ENCODE measurements around the gene VWCE. TPM values are rescaled to one million over a fixed set of nuclear protein-coding genes. Genes with fewer than 3 reads are reported as not detected.

The VWCE gene
- total RNA-seq, 1 experiment from 2014 or later: 20.6 TPM

- Histone ChIP-seq H3K4me2 (ENCODE audit: insufficient read depth, insufficient read length, low read length) (peak overlapping the region; percentile 59), H3K18ac (ENCODE audit: insufficient read length, low read depth, low read length) (peak overlapping the region; percentile 18), H3K27me3 (ENCODE audit: insufficient read depth, low read length) (peaks cover 3% of the 10 kb centered on the region; the same call in 1 of the 2 replicates), H4K20me1 (ENCODE audit: control insufficient read depth, insufficient read depth, insufficient read length) (no peaks in the 10 kb centered on the region), H4K91ac (ENCODE audit: insufficient read length, low read depth, low read length) (no peak overlapping the region), H3T11ph (ENCODE audit: low read length) (no peak overlapping the region), H3K4ac (ENCODE audit: low read depth, low read length) (no peak overlapping the region), H2AFZ (ENCODE audit: low read length) (no peak overlapping the region), H3K79me1 (ENCODE audit: insufficient read depth, low read depth, low read length, poor library complexity, severe bottlenecking) (no peaks in the 10 kb centered on the region), H2BK15ac (ENCODE audit: low read depth, low read length) (no peak overlapping the region), H3K9me3 (ENCODE audit: control insufficient read depth, low read depth, low read length) (no peaks in the 10 kb centered on the region), H3K14ac (ENCODE audit: insufficient read depth, low read length) (0 out of 2 replicates have a peak overlapping the region, but pooled peaks have one; percentile 33), H3K9ac (ENCODE audit: extremely low read depth, insufficient read length, low read length) (peak overlapping the region; percentile 60), H2BK12ac (ENCODE audit: insufficient read length, low read depth, low read length) (no peak overlapping the region), H3K79me2 (ENCODE audit: insufficient read depth, low read length) (no peaks in the 10 kb centered on the region), H4K5ac (ENCODE audit: insufficient read length, low read depth, low read length) (no peak overlapping the region), H3K23ac (ENCODE audit: insufficient read length, low read depth, low read length) (no peak overlapping the region), H2AK5ac (ENCODE audit: insufficient read length, low read length) (no peak overlapping the region), H3K27ac (ENCODE audit: insufficient read length, low read depth, low read length) (no peak overlapping the region), H3K23me2 (ENCODE audit: insufficient read length, low read depth, low read length, poor library complexity, severe bottlenecking) (peaks cover 14% of the 10 kb centered on the region), H2BK5ac (ENCODE audit: insufficient read length, low read length) (no peak overlapping the region), H2BK20ac (ENCODE audit: low read depth, low read length, poor library complexity, severe bottlenecking) (no peak overlapping the region), H2BK120ac (ENCODE audit: low read depth, low read length, poor library complexity, severe bottlenecking) (no peak overlapping the region), H4K8ac (replicated peaks; ENCODE audit: insufficient read length, low read depth, low read length) (no peak overlapping the region), H3K4me1 (ENCODE audit: insufficient read depth, low read length) (no peaks in the 10 kb centered on the region), H3K56ac (ENCODE audit: insufficient read length, low read depth, low read length) (no peak overlapping the region)
- Mint-ChIP-seq H3K27me3 (ENCODE audit: low read depth) (peaks cover 16% of the 10 kb centered on the region), H3K4me3 (peak overlapping the region; percentile 81), H3K27ac (peak overlapping the region in 1 of 3 experiments; percentile 70; a peak in 1 of 7 replicates), H3K4me1 (peaks cover 27 to 34% of the 10 kb centered on the region in 2 experiments), H3K9me3 (no peaks in the 10 kb centered on the region), H3K36me3 (ENCODE audit: insufficient read depth in 1 of 3, low read depth in 3 of 3) (peaks cover 5 to 30% (median 21%) of the 10 kb centered on the region in 3 experiments; a peak in 6 of 7 replicates)
- TF ChIP-seq CTCF (conservative IDR thresholded peaks at IDR 0.05): peak; percentile 21; the same call in 1 of the 3 replicates
- no CpG with 5 or more reads among the region's 60 CpGs for WGBS (ENCODE audit: extremely low coverage, insufficient read length, low lambda C conversion rate)
- peak; percentile 50 for DNase-seq
Observed at GRCh38 chr11:61293867-61294716, 1.0 kb downstream of the VWCE start.

All from H9 (cell line).